Caco-2 (cell line): Measurements from ENCODE around the gene SH2D2A. TPM values are rescaled to one million over a fixed set of nuclear protein-coding genes. Genes with fewer than 3 reads are reported as not detected.

Source experiments
- BruUV-seq: library from RNA; stranded (reverse); fragments of 400-500 nt; replicated peaks from 2 replicates; lab custom pipeline; 2021; lab: Mats Ljungman, UMichigan
- CTCF ChIA-PET: fragments of 300-600 bp; sonication (Branson Sonifier 250); formaldehyde crosslinking; loops from one replicate; lab custom pipeline; 2022; ENCODE audit warnings: antibody characterized with exemption; lab: Charles Lee
- POLR2A ChIA-PET: fragments of 300-600 bp; sonication (Branson Sonifier 250); formaldehyde crosslinking; loops from one replicate; lab custom pipeline; 2022; ENCODE audit warnings: antibody characterized with exemption; lab: Charles Lee
- DNase-seq, 2 experiments: peaks; one replicate each; pipeline versions ENCODE4 v3.0.0 to v3.0.0-alpha.2; 2020 to 2022
- H3K27me3 ChIP-seq: replicated peaks from 2 replicates; pipeline ENCODE4 v1.6.0; 2011; ENCODE audit warnings: low read length; ENCODE audit not compliant: control insufficient read depth, insufficient read depth
- H3K36me3 ChIP-seq: 2 replicates; pipeline ENCODE4 v1.5.1; 2011; ENCODE audit warnings: low read length; ENCODE audit not compliant: control insufficient read depth, insufficient read depth
- H3K4me1 ChIP-seq: fragments of 250-450 bp; sonication (Bioruptor Pico); 2 replicates; pipeline ENCODE4 v1.5.1; 2020; ENCODE audit warnings: mild to moderate bottlenecking
- H3K4me3 ChIP-seq: 2 replicates; pipeline ENCODE4 v1.5.1; 2011; ENCODE audit warnings: low read depth, mild to moderate bottlenecking, control low read depth, low read length
- H3K9me3 ChIP-seq: fragments of 250-450 bp; sonication (Bioruptor Pico); 2 replicates; pipeline ENCODE4 v1.5.1; 2020; ENCODE audit warnings: mild to moderate bottlenecking, moderate library complexity
- H3K27ac Mint-ChIP-seq: one replicate; pipeline ENCODE4 v1.8.0; 2022; ENCODE audit warnings: mixed read lengths; ENCODE audit not compliant: unreplicated experiment
- H3K27me3 Mint-ChIP-seq: one replicate; pipeline ENCODE4 v1.8.0; 2022; ENCODE audit warnings: mixed read lengths; ENCODE audit not compliant: insufficient read depth, unreplicated experiment
- H3K36me3 Mint-ChIP-seq: one replicate; pipeline ENCODE4 v1.8.0; 2022; ENCODE audit warnings: mild to moderate bottlenecking, mixed read lengths; ENCODE audit not compliant: insufficient read depth, unreplicated experiment
- H3K4me1 Mint-ChIP-seq: one replicate; pipeline ENCODE4 v1.8.0; 2022; ENCODE audit warnings: low read depth, mixed read lengths; ENCODE audit not compliant: unreplicated experiment
- H3K4me3 Mint-ChIP-seq: one replicate; pipeline ENCODE4 v1.8.0; 2022; ENCODE audit warnings: mild to moderate bottlenecking, moderate library complexity, mixed read lengths; ENCODE audit not compliant: unreplicated experiment
- H3K9me3 Mint-ChIP-seq: one replicate; pipeline ENCODE4 v1.8.0; 2022; ENCODE audit warnings: mixed read lengths; ENCODE audit not compliant: unreplicated experiment
- CTCF ChIP-seq, 2 experiments: fragments of 200-600 bp in 1 of 2; IDR thresholded peaks; 1 replicate in 1 of 2; 2 replicates in 1 of 2; pipeline versions ENCODE4 v1.5.1 to v1.8.0; 2011 to 2022; ENCODE audit warnings: antibody characterized with exemption in 1 of 2, control low read depth in 1 of 2, inconsistent platforms in 1 of 2, low read depth in 1 of 2, low read length in 1 of 2, mild to moderate bottlenecking in 1 of 2, moderate library complexity in 1 of 2; ENCODE audit not compliant: insufficient read depth in 1 of 2, severe bottlenecking in 1 of 2, unreplicated experiment in 1 of 2
- intact Hi-C: fragments of 100-400 bp; cut with micrococcal nuclease; formaldehyde crosslinking; loops from one replicate; pipeline ENCODE4 v1.10.0; 2022; ENCODE audit not compliant: unreplicated experiment
- total RNA-seq: library from RNA; stranded (reverse); gene quantifications from 2 replicates; pipeline ENCODE4 v1.2.3, GENCODE V29; 2022

Gene SH2D2A
- total RNA-seq, 1 experiment from 2014 or later, result 5.5 TPM

GRCh38 chr1:156815961-156816422 lies 656 bp downstream of the SH2D2A start:
- Mint-ChIP-seq H3K27me3 (no peaks in the 10 kb centered on the region), H3K36me3 (no peaks in the 10 kb centered on the region), H3K4me1 (no peaks in the 10 kb centered on the region), H3K4me3 (no peak overlapping the region), H3K27ac (no peak overlapping the region), H3K9me3 (no peaks in the 10 kb centered on the region)
- no peak for TF ChIP-seq CTCF (IDR thresholded peaks at IDR 0.05; ENCODE audit: insufficient read depth in 1 of 2, low read depth in 1 of 2, low read length in 1 of 2, severe bottlenecking in 1 of 2, unreplicated experiment in 1 of 2)
- Histone ChIP-seq H3K4me3 (no peak overlapping the region), H3K36me3 (no peaks in the 10 kb centered on the region), H3K27me3 (no peaks in the 10 kb centered on the region), H3K4me1 (peaks cover 11% of the 10 kb centered on the region; the same call in 1 of the 2 replicates), H3K9me3 (no peaks in the 10 kb centered on the region)
- intact Hi-C loops, result loop anchor here (2.0 kb wide), 2 partner anchors 19 to 43 kb away; partner anchors contain the start of gene INSRR
- POLR2A ChIA-PET, result no interaction called here
- CTCF ChIA-PET, result interaction anchor here (0.7 kb wide), 1 partner anchor 42 kb away, joined by 3 read pairs; no protein-coding TSS in a partner anchor
- no peak for DNase-seq
- BruUV-seq, result no TSS peak

GRCh38 chr1:156815307-156815826 lies 1.3 kb downstream of the SH2D2A start:
- Mint-ChIP-seq H3K27me3 (no peaks in the 10 kb centered on the region), H3K27ac (no peak overlapping the region)
- intact Hi-C loops, result loop anchor here (2.0 kb wide), 2 partner anchors 19 to 43 kb away; partner anchors contain the start of gene INSRR

More at GRCh38 chr1:156815307-156815826, 1.3 kb downstream of the SH2D2A start:
- Histone ChIP-seq H3K4me3 (no peak overlapping the region), H3K9me3 (no peaks in the 10 kb centered on the region), H3K36me3 (no peaks in the 10 kb centered on the region), H3K27me3 (no peaks in the 10 kb centered on the region), H3K4me1 (peaks cover 11% of the 10 kb centered on the region; the same call in 1 of the 2 replicates)
- CTCF ChIA-PET, result interaction anchor here (0.7 to 2.0 kb wide), 2 partner anchors 42 to 45 kb away, joined by 3 to 35 read pairs; partner anchors contain the start of gene NTRK1
- no peak for TF ChIP-seq CTCF (IDR thresholded peaks at IDR 0.05; ENCODE audit: insufficient read depth in 1 of 2, low read depth in 1 of 2, low read length in 1 of 2, severe bottlenecking in 1 of 2, unreplicated experiment in 1 of 2)
- Mint-ChIP-seq H3K9me3 (no peaks in the 10 kb centered on the region), H3K4me3 (peak overlapping the region; percentile 39), H3K4me1 (no peaks in the 10 kb centered on the region), H3K36me3 (no peaks in the 10 kb centered on the region)
- no peak for DNase-seq
- POLR2A ChIA-PET, result no interaction called here
- no TSS peak for BruUV-seq
